Osteoblast (primary cell): ENCODE data around the gene PBX1. TPM values are rescaled to one million over a fixed set of nuclear protein-coding genes. Genes with fewer than 3 reads are reported as not detected.

Experiments
- DNase-seq: peaks from one replicate; pipeline ENCODE4 v3.0.0; 2011; ENCODE audit warnings: low spot score, mixed read lengths; ENCODE audit not compliant: insufficient read length; ENCODE audit errors: missing footprints
- H2AFZ ChIP-seq: 2 replicates; pipeline ENCODE4 v1.6.0; 2011; ENCODE audit warnings: mild to moderate bottlenecking, low read length
- H3K27ac ChIP-seq: 2 replicates; pipeline ENCODE4 v1.5.1; 2011; ENCODE audit warnings: mild to moderate bottlenecking, low read depth, low read length, moderate library complexity
- H3K27me3 ChIP-seq: 2 replicates; pipeline ENCODE4 v1.6.0; 2012; ENCODE audit warnings: mild to moderate bottlenecking, control low read depth, inconsistent platforms, low read length, moderate library complexity; ENCODE audit not compliant: insufficient read depth
- H3K36me3 ChIP-seq: 2 replicates; pipeline ENCODE4 v1.5.1; 2011; ENCODE audit warnings: mild to moderate bottlenecking, low read length, control low read depth, moderate library complexity; ENCODE audit not compliant: insufficient read depth
- H3K4me1 ChIP-seq: 2 replicates; pipeline ENCODE4 v1.5.1; 2011; ENCODE audit warnings: mild to moderate bottlenecking, low read length, control low read depth, moderate library complexity; ENCODE audit not compliant: insufficient read depth
- H3K4me2 ChIP-seq: 2 replicates; pipeline ENCODE4 v1.6.0; 2011; ENCODE audit warnings: mild to moderate bottlenecking, low read length; ENCODE audit not compliant: insufficient read depth
- H3K4me3 ChIP-seq: fragments of 200-600 bp; sonication (generic); 3 replicates; pipeline ENCODE4 v1.5.1; 2012; ENCODE audit warnings: mild to moderate bottlenecking, low read length, inconsistent platforms; ENCODE audit not compliant: insufficient read depth
- H3K79me2 ChIP-seq: 2 replicates; pipeline ENCODE4 v1.6.0; 2012; ENCODE audit warnings: mild to moderate bottlenecking, low read length, control low read depth, inconsistent platforms; ENCODE audit not compliant: insufficient read depth
- H3K9me3 ChIP-seq: 2 replicates; pipeline ENCODE4 v1.5.1; 2011; ENCODE audit warnings: low read depth, low read length, control low read depth
- H4K20me1 ChIP-seq: 2 replicates; pipeline ENCODE4 v1.6.0; 2012; ENCODE audit warnings: mild to moderate bottlenecking, low read length, control low read depth; ENCODE audit not compliant: insufficient read depth
- total RNA-seq: library from RNA; depleted of rRNA; stranded (reverse); fragments of >200 nt; gene quantifications from 2 replicates; pipeline ENCODE4 v1.2.3, GENCODE V29; 2012
- TF ChIP-seq, protein P1 (sequence below): IDR thresholded peaks from 2 replicates; pipeline ENCODE4 v1.5.1; 2011; ENCODE audit warnings: mild to moderate bottlenecking, low read depth, low read length, moderate library complexity; ENCODE audit errors: extremely low read depth

Gene PBX1
- total RNA-seq, result 10.1 and 15.3 TPM in 2 replicates

DNA sequence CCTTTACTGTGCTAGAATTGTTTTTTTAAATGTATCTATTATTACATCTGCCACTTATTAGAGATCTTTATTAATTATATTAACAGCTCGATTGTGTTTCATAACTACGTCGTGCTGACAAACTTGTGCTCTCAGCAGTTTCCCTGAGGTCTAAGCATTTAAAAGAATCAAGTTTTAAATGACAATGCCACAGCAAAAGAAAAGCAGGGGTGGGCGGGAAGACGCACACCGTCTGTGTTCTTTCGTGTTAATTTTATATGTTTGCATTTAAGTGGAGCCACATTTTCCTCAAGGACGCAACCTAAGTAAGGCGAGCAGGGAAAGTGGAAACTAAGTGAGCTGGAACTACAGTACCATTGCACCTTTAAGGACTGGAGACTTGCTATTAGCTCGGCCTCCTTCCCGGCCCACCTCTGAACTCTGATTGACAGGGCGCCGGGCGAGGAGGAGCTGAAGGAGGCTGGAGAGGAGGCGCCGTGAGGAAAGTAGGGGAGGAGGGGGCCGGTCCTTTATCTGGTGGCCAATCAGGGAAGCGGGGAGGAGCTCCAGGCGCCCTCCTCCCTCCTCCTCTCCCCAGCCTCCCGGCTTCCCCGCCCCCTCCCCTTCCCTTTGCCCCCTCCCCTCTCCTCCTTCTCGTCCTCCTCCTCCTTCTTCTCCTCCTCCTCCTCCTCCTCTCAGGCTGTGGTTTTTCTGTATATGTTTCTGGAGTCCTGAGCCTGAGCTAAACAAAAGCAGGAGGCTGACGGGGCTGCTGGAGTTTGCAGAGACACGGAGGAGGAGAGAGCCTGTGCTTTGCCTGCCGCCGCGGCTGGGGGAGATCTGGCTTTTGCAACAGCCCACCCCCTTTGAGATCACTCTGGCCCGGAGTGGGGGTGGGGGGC is at the start of gene PBX1:
PBX1 (plus strand) TSS at position 724 of the 881 bp plus-strand sequence.
- no peaks in the 10 kb centered on the region for H3K9me3 ChIP-seq
- H2AFZ ChIP-seq, result peak within 1 kb of the TSS; percentile 94
- peaks cover 3% of the 10 kb centered on the region for H3K27me3 ChIP-seq
- H3K36me3 ChIP-seq, result no peaks in the 10 kb centered on the region
- TF ChIP-seq, protein P1, sequence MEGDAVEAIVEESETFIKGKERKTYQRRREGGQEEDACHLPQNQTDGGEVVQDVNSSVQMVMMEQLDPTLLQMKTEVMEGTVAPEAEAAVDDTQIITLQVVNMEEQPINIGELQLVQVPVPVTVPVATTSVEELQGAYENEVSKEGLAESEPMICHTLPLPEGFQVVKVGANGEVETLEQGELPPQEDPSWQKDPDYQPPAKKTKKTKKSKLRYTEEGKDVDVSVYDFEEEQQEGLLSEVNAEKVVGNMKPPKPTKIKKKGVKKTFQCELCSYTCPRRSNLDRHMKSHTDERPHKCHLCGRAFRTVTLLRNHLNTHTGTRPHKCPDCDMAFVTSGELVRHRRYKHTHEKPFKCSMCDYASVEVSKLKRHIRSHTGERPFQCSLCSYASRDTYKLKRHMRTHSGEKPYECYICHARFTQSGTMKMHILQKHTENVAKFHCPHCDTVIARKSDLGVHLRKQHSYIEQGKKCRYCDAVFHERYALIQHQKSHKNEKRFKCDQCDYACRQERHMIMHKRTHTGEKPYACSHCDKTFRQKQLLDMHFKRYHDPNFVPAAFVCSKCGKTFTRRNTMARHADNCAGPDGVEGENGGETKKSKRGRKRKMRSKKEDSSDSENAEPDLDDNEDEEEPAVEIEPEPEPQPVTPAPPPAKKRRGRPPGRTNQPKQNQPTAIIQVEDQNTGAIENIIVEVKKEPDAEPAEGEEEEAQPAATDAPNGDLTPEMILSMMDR, result no peak
- peak within 1 kb of the TSS; percentile 68 for H3K4me3 ChIP-seq
- H3K27ac ChIP-seq, result no peak within 1 kb of the TSS
- peak; percentile 96 for DNase-seq
- H3K4me2 ChIP-seq, result peak within 1 kb of the TSS; percentile 93
- H3K79me2 ChIP-seq, result no peaks in the 10 kb centered on the region
- H4K20me1 ChIP-seq, result no peaks in the 10 kb centered on the region
- H3K4me1 ChIP-seq, result no peaks in the 10 kb centered on the region

- H3K36me3 ChIP-seq, result no peaks in the 10 kb centered on the region
- H3K79me2 ChIP-seq, result no peaks in the 10 kb centered on the region
- H4K20me1 ChIP-seq, result no peaks in the 10 kb centered on the region
- no peak overlapping the region for H3K27ac ChIP-seq
- no peak for DNase-seq
- TF ChIP-seq, protein P1, result peak; percentile 18
- H3K4me3 ChIP-seq, result no peak overlapping the region
- H3K27me3 ChIP-seq, result no peaks in the 10 kb centered on the region
- H2AFZ ChIP-seq, result no peak overlapping the region
- H3K4me1 ChIP-seq, result no peaks in the 10 kb centered on the region
- H3K9me3 ChIP-seq, result no peaks in the 10 kb centered on the region
- H3K4me2 ChIP-seq, result no peak overlapping the region
Measured at GRCh38 chr1:164510435-164510834, 48.5 kb upstream of the PBX1 start.

DNA sequence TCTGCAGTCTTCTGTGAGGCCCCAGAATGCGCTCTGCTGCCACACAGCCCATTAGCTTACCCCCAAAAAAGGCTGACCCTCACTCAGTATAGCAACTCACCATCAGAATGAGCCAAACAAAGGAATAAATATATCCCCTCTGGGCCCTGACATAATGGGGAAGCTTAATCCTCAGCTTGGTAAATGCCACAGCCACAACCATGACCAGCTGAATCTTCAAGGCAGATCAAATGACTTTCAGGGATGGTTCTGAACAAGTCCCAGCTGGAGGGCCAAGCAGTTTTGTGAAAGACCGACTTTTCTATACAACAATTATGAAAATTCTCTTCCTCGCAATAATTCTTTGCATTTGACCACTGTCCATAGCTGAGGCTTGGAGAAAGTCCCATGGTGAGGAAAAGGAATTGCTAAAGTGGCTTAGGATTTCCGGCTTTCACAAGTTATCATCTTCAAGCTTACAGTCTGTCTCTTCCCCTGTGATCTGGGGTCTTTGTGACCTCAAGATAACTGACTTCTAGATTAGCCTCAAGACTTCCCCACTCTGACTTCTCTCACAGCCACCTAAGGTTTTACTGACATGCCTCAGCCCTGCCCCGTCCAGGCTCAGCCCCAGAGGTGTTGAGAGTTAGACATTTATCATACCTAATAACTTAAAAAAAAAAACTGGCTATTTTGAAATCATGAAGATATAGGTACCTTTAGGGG is 47.8 kb upstream of the PBX1 start:
- TF ChIP-seq, protein P1, result no peak
- Histone ChIP-seq H3K36me3 (no peaks in the 10 kb centered on the region), H3K79me2 (no peaks in the 10 kb centered on the region), H4K20me1 (no peaks in the 10 kb centered on the region), H2AFZ (no peak overlapping the region), H3K4me3 (no peak overlapping the region), H3K4me2 (no peak overlapping the region), H3K9me3 (no peaks in the 10 kb centered on the region), H3K27me3 (no peaks in the 10 kb centered on the region), H3K27ac (no peak overlapping the region), H3K4me1 (no peaks in the 10 kb centered on the region)
- no peak for DNase-seq

- TF ChIP-seq, protein P1, result no peak
- H3K79me2 ChIP-seq, result no peaks in the 10 kb centered on the region
- H3K4me1 ChIP-seq, result no peaks in the 10 kb centered on the region
- H3K4me3 ChIP-seq, result no peak overlapping the region
- no peaks in the 10 kb centered on the region for H3K9me3 ChIP-seq
- H3K36me3 ChIP-seq, result no peaks in the 10 kb centered on the region
- no peak overlapping the region for H3K27ac ChIP-seq
- no peaks in the 10 kb centered on the region for H3K27me3 ChIP-seq
- no peaks in the 10 kb centered on the region for H4K20me1 ChIP-seq
- no peak overlapping the region for H2AFZ ChIP-seq
- no peak overlapping the region for H3K4me2 ChIP-seq
- no peak for DNase-seq
Measured at GRCh38 chr1:164515231-164515630, 43.8 kb upstream of the PBX1 start.
